NCI-H1092 treated with DMSO at 0.1 percent for 48 hours (cell line): ENCODE measurements around the gene EPHA1.
"Not testable (repeated sequence)": the region's sequence is repeated elsewhere in the genome, so short reads cannot be mapped to it uniquely, and the experiment has no call there.

ENCODE experiments used
- DNase-seq: peaks from one replicate; lab custom pipeline; 2025; lab: John Stamatoyannopoulos, UW

The EPHA1 gene

GRCh38 chr7:143431109-143431508 lies 22.5 kb upstream of the EPHA1 start:
- DNase-seq: no peak

GRCh38 chr7:143429770-143430698 lies 21.4 kb upstream of the EPHA1 start:
- no peak for DNase-seq

- no peak for DNase-seq
These were observed 18.0 kb upstream of the EPHA1 start for GRCh38 chr7:143426479-143427142.

- DNase-seq: not testable (repeated sequence)
These were observed 15.8 kb upstream of the EPHA1 start for GRCh38 chr7:143424476-143424875.

- no peak for DNase-seq
These were observed 13.4 kb upstream of the EPHA1 start for GRCh38 chr7:143422033-143422432.

GRCh38 chr7:143420624-143421023 lies 12.0 kb upstream of the EPHA1 start:
- not testable (repeated sequence) for DNase-seq

- DNase-seq: no peak
These were observed 11.2 kb upstream of the EPHA1 start for GRCh38 chr7:143419880-143420279.

- no peak for DNase-seq
These were observed 10.2 kb upstream of the EPHA1 start for GRCh38 chr7:143418681-143419458.

- DNase-seq: no peak
These were observed 9.2 kb upstream of the EPHA1 start for GRCh38 chr7:143417734-143418383.

GRCh38 chr7:143416565-143417149 lies 8.0 kb upstream of the EPHA1 start:
- DNase-seq: peak; percentile 33

GRCh38 chr7:143415742-143416397 lies 7.2 kb upstream of the EPHA1 start:
- no peak for DNase-seq

- DNase-seq: not testable (repeated sequence)
These were observed 6.6 kb upstream of the EPHA1 start for GRCh38 chr7:143415209-143415608.

GRCh38 chr7:143413123-143413522 lies 4.5 kb upstream of the EPHA1 start:
- DNase-seq: no peak

- DNase-seq: no peak
These were observed 3.5 kb upstream of the EPHA1 start for GRCh38 chr7:143411976-143412708.

GRCh38 chr7:143410521-143411004 lies 1.9 kb upstream of the EPHA1 start:
- DNase-seq: no peak

GRCh38 chr7:143408252-143408685 lies 387 bp downstream of the EPHA1 start:
- no peak for DNase-seq

GRCh38 chr7:143407287-143408251 lies 1.1 kb downstream of the EPHA1 start:
- DNase-seq: no peak

- no peak for DNase-seq
These were observed 2.7 kb downstream of the EPHA1 start for GRCh38 chr7:143406002-143406357.
